ENCODE measurements around the gene LDHD. TPM values are rescaled to one million over a fixed set of nuclear protein-coding genes. Genes with fewer than 3 reads are reported as not detected.

Gene LDHD
- total and polyA plus RNA-seq, 2 experiments from 2014 or later: 0.65 to 1.1 TPM

DNA sequence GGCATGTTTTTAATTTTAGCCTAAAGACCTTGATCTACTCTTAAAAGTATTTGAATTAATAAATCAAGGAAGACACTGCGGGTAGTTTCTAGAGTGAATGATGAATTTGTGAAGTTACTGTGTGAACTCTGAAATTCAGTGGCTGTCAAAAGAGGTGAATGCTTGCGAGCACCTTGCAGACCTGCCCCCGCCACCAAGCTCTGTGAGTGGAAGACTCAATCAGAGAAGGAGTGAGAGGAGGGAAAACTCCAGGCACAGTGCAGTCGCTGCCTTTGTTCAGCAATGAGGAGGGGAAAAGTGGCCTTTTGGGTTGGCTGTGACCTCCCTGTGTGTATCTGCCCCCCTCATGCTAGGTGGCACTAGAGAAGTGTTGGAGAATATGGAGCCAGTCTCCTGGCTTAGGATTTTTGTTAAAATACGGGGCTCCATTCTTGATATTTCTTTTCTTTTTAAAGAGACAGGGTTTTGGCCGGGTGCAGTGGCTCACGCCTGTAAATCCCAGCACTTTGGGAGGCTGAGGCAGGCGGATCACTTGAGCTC lies 53.0 kb downstream of the LDHD start:
- H3K27ac ChIP-seq: no peak overlapping the region
- H3F3A ChIP-seq (ENCODE audit: insufficient read depth): no peaks in the 10 kb centered on the region
- no peaks in the 10 kb centered on the region for H3K9me3 ChIP-seq (ENCODE audit: low read depth)
- no peak overlapping the region for H2AFZ ChIP-seq
- peaks cover 75% of the 10 kb centered on the region for H3K79me2 ChIP-seq (ENCODE audit: insufficient read depth)
- H3K4me2 ChIP-seq (ENCODE audit: unreplicated experiment): no peak overlapping the region
- no peak for DNase-seq
- no peaks in the 10 kb centered on the region for H3K36me3 ChIP-seq (ENCODE audit: low read depth)
- no peak for TF ChIP-seq EZH2phosphoT487 (IDR thresholded peaks at IDR 0.05; ENCODE audit: insufficient read depth, low read depth)
- TF ChIP-seq EZH2 (IDR thresholded peaks at IDR 0.05; ENCODE audit: insufficient read depth, poor library complexity, severe bottlenecking): no peak
- 87 to 88% methylated on average over 8 of the region's 8 CpGs for WGBS, 2 experiments (ENCODE audit: low coverage in 1 of 2, low lambda C conversion rate in 2 of 2, missing lambda C conversion rate in 2 of 2)
- no peak overlapping the region for H3K4me3 ChIP-seq
- no peak overlapping the region for H3K9ac ChIP-seq
- in situ Hi-C loops (cut with MboI): no loop called here
- no peaks in the 10 kb centered on the region for H3K9me2 ChIP-seq (ENCODE audit: insufficient read depth)
- H4K20me1 ChIP-seq (ENCODE audit: insufficient read depth): no peaks in the 10 kb centered on the region
- no peaks in the 10 kb centered on the region for H3K27me3 ChIP-seq (replicated peaks; ENCODE audit: insufficient read depth)
- H3K4me1 ChIP-seq (ENCODE audit: insufficient read depth): no peaks in the 10 kb centered on the region

DNA sequence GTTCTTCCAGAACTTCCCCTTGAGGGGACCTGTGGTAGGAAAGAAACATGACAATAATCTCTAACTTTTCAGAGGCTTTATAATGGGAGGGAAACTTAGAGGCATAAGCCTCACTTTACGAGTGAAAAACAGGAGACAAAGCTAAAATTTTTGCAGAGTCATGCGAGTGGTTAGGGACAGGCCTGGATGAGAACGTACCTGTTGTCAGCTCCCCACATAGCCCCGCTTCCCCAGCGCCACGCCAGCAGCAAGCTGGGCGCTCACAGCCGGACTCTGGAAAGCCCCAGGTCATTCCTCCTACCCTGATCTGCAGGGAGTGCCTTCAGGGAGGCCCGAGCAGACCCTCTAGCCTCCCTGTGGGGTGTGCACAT lies 53.6 kb downstream of the LDHD start:
- no peaks in the 10 kb centered on the region for H3K36me3 ChIP-seq (ENCODE audit: low read depth)
- no peaks in the 10 kb centered on the region for H3K4me1 ChIP-seq (ENCODE audit: insufficient read depth)
- H3K9me2 ChIP-seq (ENCODE audit: insufficient read depth): no peaks in the 10 kb centered on the region
- no peaks in the 10 kb centered on the region for H3K27me3 ChIP-seq (replicated peaks; ENCODE audit: insufficient read depth)
- no peaks in the 10 kb centered on the region for H3F3A ChIP-seq (ENCODE audit: insufficient read depth)
- H3K9ac ChIP-seq: no peak overlapping the region
- peaks cover 77% of the 10 kb centered on the region for H3K79me2 ChIP-seq (ENCODE audit: insufficient read depth)
- TF ChIP-seq EZH2 (IDR thresholded peaks at IDR 0.05; ENCODE audit: insufficient read depth, poor library complexity, severe bottlenecking) (no peak), EZH2phosphoT487 (IDR thresholded peaks at IDR 0.05; ENCODE audit: insufficient read depth, low read depth) (no peak)
- DNase-seq: no peak
- H3K4me2 ChIP-seq (ENCODE audit: unreplicated experiment): no peak overlapping the region
- no peaks in the 10 kb centered on the region for H3K9me3 ChIP-seq (ENCODE audit: low read depth)
- no peak overlapping the region for H2AFZ ChIP-seq
- no peaks in the 10 kb centered on the region for H4K20me1 ChIP-seq (ENCODE audit: insufficient read depth)
- in situ Hi-C loops (cut with MboI): no loop called here
- H3K27ac ChIP-seq: no peak overlapping the region
- H3K4me3 ChIP-seq: no peak overlapping the region
- 96% methylated on average over 5 to 9 of the region's 9 CpGs for WGBS, 2 experiments (ENCODE audit: low coverage in 1 of 2, low lambda C conversion rate in 2 of 2, missing lambda C conversion rate in 2 of 2)

DNA sequence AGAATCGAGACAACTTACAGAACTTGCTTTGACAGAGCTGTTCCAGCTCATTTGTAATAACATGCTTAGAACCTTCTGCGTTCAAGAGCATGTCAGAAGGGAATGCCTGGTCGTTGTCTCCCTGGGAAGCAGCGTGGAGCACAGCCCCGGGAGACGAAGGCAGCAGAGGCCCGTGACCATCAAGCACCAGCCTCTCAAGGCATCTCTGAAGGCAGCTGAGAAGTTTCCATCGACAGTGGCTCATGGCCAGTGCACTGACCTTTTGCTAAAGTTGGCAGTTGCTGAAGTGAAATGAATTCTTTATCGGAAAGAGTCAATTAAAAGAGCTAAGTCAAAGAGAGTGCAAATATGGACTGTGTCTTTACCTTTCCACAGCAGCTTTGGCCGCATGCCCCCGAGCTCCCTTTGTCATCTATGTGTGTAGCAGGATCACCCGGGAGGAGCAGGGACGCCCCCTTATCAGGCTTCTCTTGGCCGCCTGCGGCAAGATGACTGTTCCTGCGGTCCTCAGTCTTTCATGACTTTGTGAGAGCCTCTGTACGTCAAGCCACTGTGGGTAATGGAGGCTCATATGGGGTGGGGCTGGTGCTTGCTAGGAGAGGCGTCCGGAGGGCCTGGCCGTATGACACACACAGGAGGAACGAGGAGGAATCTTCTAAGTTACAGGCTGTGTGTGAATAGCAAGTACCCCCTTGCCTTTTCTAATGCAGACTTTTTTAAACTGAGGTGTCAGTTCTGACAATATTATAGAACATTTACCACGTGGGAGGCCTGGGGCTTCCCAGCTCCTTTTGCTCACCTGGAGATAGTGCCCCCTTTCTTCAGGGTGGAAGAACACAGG lies 54.2 kb downstream of the LDHD start:
- in situ Hi-C loops (cut with MboI): no loop called here
- no peaks in the 10 kb centered on the region for H3K9me3 ChIP-seq (ENCODE audit: low read depth)
- TF ChIP-seq EZH2phosphoT487 (IDR thresholded peaks at IDR 0.05; ENCODE audit: insufficient read depth, low read depth) (no peak), EZH2 (IDR thresholded peaks at IDR 0.05; ENCODE audit: insufficient read depth, poor library complexity, severe bottlenecking) (no peak)
- H3K4me2 ChIP-seq (ENCODE audit: unreplicated experiment): no peak overlapping the region
- no peak overlapping the region for H3K4me3 ChIP-seq
- no peak overlapping the region for H3K9ac ChIP-seq
- no peaks in the 10 kb centered on the region for H3K36me3 ChIP-seq (ENCODE audit: low read depth)
- no peaks in the 10 kb centered on the region for H3K27me3 ChIP-seq (replicated peaks; ENCODE audit: insufficient read depth)
- no peak for DNase-seq
- H3K27ac ChIP-seq: no peak overlapping the region
- peaks cover 78% of the 10 kb centered on the region for H3K79me2 ChIP-seq (ENCODE audit: insufficient read depth)
- no peaks in the 10 kb centered on the region for H3K9me2 ChIP-seq (ENCODE audit: insufficient read depth)
- H4K20me1 ChIP-seq (ENCODE audit: insufficient read depth): no peaks in the 10 kb centered on the region
- no peaks in the 10 kb centered on the region for H3K4me1 ChIP-seq (ENCODE audit: insufficient read depth)
- no peak overlapping the region for H2AFZ ChIP-seq
- H3F3A ChIP-seq (ENCODE audit: insufficient read depth): no peaks in the 10 kb centered on the region
- whole genome bisulfite sequencing, 2 experiments (ENCODE audit: low coverage in 1 of 2, low lambda C conversion rate in 2 of 2, missing lambda C conversion rate in 2 of 2): 84 to 89% methylated on average over 22 of the region's 22 CpGs

Other genes with a start within 250 kb of the LDHD start
- gene WDR59, start 131.7 kb downstream of the LDHD start, total RNA-seq (2014; rRNA removed; shearing (Covaris generic)): 7.5 and 8.3 TPM in 2 replicates
- gene WDR59, start 131.7 kb downstream of the LDHD start, polyA plus RNA-seq (2016; fragmentation: Nextera tagmentation; extraction: Ambion mirVana): 11.4 and 15.2 TPM in 2 replicates
- 10.4 and 17.2 TPM in 2 replicates for gene ZNRF1, start 117.8 kb downstream of the LDHD start, total RNA-seq (2014; rRNA removed; shearing (Covaris generic))
- gene ZNRF1, start 117.8 kb downstream of the LDHD start, polyA plus RNA-seq (2016; fragmentation: Nextera tagmentation; extraction: Ambion mirVana): 7.1 and 7.6 TPM in 2 replicates
- 4.4 and 7.8 TPM in 2 replicates for gene ZFP1, start 31.7 kb upstream of the LDHD start, total RNA-seq (2014; rRNA removed; shearing (Covaris generic))
- 5.2 and 6.8 TPM in 2 replicates for gene ZFP1, start 31.7 kb upstream of the LDHD start, polyA plus RNA-seq (2016; fragmentation: Nextera tagmentation; extraction: Ambion mirVana)
- gene CTRB2, start 90.4 kb upstream of the LDHD start, total RNA-seq (2014; rRNA removed; shearing (Covaris generic)): not detected in 2 replicates
- not detected in 2 replicates for gene CTRB2, start 90.4 kb upstream of the LDHD start, polyA plus RNA-seq (2016; fragmentation: Nextera tagmentation; extraction: Ambion mirVana)
- gene CTRB1, start 102.2 kb upstream of the LDHD start, total RNA-seq (2014; rRNA removed; shearing (Covaris generic)): not detected in 2 replicates
- not detected in 2 replicates for gene CTRB1, start 102.2 kb upstream of the LDHD start, polyA plus RNA-seq (2016; fragmentation: Nextera tagmentation; extraction: Ambion mirVana)
- 84.0 and 87.0 TPM in 2 replicates for gene BCAR1, start 134.8 kb upstream of the LDHD start, total RNA-seq (2014; rRNA removed; shearing (Covaris generic))
- 52.9 and 56.1 TPM in 2 replicates for gene BCAR1, start 134.8 kb upstream of the LDHD start, polyA plus RNA-seq (2016; fragmentation: Nextera tagmentation; extraction: Ambion mirVana)

Measured in GM23248 (cell line).